NB4 (cell line): ENCODE results near the gene LDLRAD3.

Experiments
- MAX ChIP-seq: IDR thresholded peaks from 2 replicates; pipeline ENCODE4 v1.6.1; 2011; ENCODE audit warnings: low read depth, low read length
- MYC ChIP-seq: IDR thresholded peaks from 2 replicates; pipeline ENCODE4 v1.6.1; 2011; ENCODE audit warnings: low read depth, low read length
- TF ChIP-seq, protein P1 (sequence below): IDR thresholded peaks from one replicate; pipeline ENCODE4 v1.5.1; 2012; ENCODE audit warnings: low read depth, low read length

GRCh38 chr11:36127550-36127949 lies 183.7 kb downstream of the LDLRAD3 start:
- TF ChIP-seq, protein P1, sequence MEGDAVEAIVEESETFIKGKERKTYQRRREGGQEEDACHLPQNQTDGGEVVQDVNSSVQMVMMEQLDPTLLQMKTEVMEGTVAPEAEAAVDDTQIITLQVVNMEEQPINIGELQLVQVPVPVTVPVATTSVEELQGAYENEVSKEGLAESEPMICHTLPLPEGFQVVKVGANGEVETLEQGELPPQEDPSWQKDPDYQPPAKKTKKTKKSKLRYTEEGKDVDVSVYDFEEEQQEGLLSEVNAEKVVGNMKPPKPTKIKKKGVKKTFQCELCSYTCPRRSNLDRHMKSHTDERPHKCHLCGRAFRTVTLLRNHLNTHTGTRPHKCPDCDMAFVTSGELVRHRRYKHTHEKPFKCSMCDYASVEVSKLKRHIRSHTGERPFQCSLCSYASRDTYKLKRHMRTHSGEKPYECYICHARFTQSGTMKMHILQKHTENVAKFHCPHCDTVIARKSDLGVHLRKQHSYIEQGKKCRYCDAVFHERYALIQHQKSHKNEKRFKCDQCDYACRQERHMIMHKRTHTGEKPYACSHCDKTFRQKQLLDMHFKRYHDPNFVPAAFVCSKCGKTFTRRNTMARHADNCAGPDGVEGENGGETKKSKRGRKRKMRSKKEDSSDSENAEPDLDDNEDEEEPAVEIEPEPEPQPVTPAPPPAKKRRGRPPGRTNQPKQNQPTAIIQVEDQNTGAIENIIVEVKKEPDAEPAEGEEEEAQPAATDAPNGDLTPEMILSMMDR = no peak
- TF ChIP-seq MAX = no peak
- no peak for TF ChIP-seq MYC
